Measurements from ENCODE around the gene ANO1.
"Not testable (repeated sequence)": the region's sequence is repeated elsewhere in the genome, so short reads cannot be mapped to it uniquely, and the experiment has no call there.

Gene ANO1

GRCh38 chr11:70078095-70078780 lies at the start of gene ANO1:
Gene ANO1, plus strand, starts transcription at chr11:70078317. Its CDS starts 290 bp downstream, at chr11:70078607.
- DNase-seq = no peak

GRCh38 chr11:70029115-70029860 lies 48.8 kb upstream of the ANO1 start:
- DNase-seq = no peak

- no peak for DNase-seq
These were observed 48.2 kb upstream of the ANO1 start for GRCh38 chr11:70029861-70030380.

- DNase-seq = no peak
These were observed 47.7 kb upstream of the ANO1 start for GRCh38 chr11:70030412-70030811.

GRCh38 chr11:70031631-70032469 lies 46.3 kb upstream of the ANO1 start:
- no peak for DNase-seq

GRCh38 chr11:70032470-70032795 lies 45.7 kb upstream of the ANO1 start:
- DNase-seq = no peak

- DNase-seq = no peak
These were observed 45.0 kb upstream of the ANO1 start for GRCh38 chr11:70032943-70033710.

- DNase-seq = no peak
These were observed 44.4 kb upstream of the ANO1 start for GRCh38 chr11:70033711-70034070.

- DNase-seq = no peak
These were observed 43.3 kb upstream of the ANO1 start for GRCh38 chr11:70034740-70035365.

GRCh38 chr11:70035665-70036064 lies 42.5 kb upstream of the ANO1 start:
- not testable (repeated sequence) for DNase-seq

GRCh38 chr11:70036971-70037882 lies 40.9 kb upstream of the ANO1 start:
- no peak for DNase-seq

- no peak for DNase-seq
These were observed 39.9 kb upstream of the ANO1 start for GRCh38 chr11:70038034-70038834.

- no peak for DNase-seq
These were observed 37.7 kb upstream of the ANO1 start for GRCh38 chr11:70040452-70040851.

- no peak for DNase-seq
These were observed 37.1 kb upstream of the ANO1 start for GRCh38 chr11:70040869-70041501.

GRCh38 chr11:70043482-70043881 lies 34.6 kb upstream of the ANO1 start:
- DNase-seq = no peak

- DNase-seq = no peak
These were observed 32.0 kb upstream of the ANO1 start for GRCh38 chr11:70046089-70046488.

- no peak for DNase-seq
These were observed 29.7 kb upstream of the ANO1 start for GRCh38 chr11:70048279-70049024.

- no peak for DNase-seq
These were observed 29.1 kb upstream of the ANO1 start for GRCh38 chr11:70049045-70049444.

GRCh38 chr11:70050243-70050642 lies 27.9 kb upstream of the ANO1 start:
- DNase-seq = no peak
